Measurements from ENCODE around the gene ZNF592.

ZNF592 gene

GRCh38 chr15:84737005-84737404 lies 11.4 kb upstream of the ZNF592 start:
- H3K9me3 Mint-ChIP-seq: no peaks in the 10 kb centered on the region
- H3K27me3 Mint-ChIP-seq (ENCODE audit: low read depth): peaks cover 5% of the 10 kb centered on the region
- no peak for TF ChIP-seq CTCF (IDR thresholded peaks at IDR 0.05; ENCODE audit: unreplicated experiment in 3 of 3)
- no peak overlapping the region for H3K4me3 Mint-ChIP-seq
- peak overlapping the region in 1 of 3 experiments; percentile 45 for H3K27ac Mint-ChIP-seq
- H3K36me3 Mint-ChIP-seq (ENCODE audit: low read depth): no peaks in the 10 kb centered on the region
- peaks cover 20% of the 10 kb centered on the region for H3K4me1 Mint-ChIP-seq

GRCh38 chr15:84740691-84741090 lies 7.7 kb upstream of the ZNF592 start:
- no peak for TF ChIP-seq CTCF (IDR thresholded peaks at IDR 0.05; ENCODE audit: unreplicated experiment in 3 of 3)
- H3K27ac Mint-ChIP-seq: no peak overlapping the region
- no peaks in the 10 kb centered on the region for H3K9me3 Mint-ChIP-seq
- H3K4me1 Mint-ChIP-seq: peaks cover 11% of the 10 kb centered on the region
- H3K27me3 Mint-ChIP-seq (ENCODE audit: low read depth): no peaks in the 10 kb centered on the region
- no peaks in the 10 kb centered on the region for H3K36me3 Mint-ChIP-seq (ENCODE audit: low read depth)
- no peak overlapping the region for H3K4me3 Mint-ChIP-seq

GRCh38 chr15:84741121-84741520 lies 7.3 kb upstream of the ZNF592 start:
- Mint-ChIP-seq H3K9me3 (no peaks in the 10 kb centered on the region), H3K4me3 (no peak overlapping the region), H3K36me3 (ENCODE audit: low read depth) (no peaks in the 10 kb centered on the region), H3K27ac (no peak overlapping the region), H3K27me3 (ENCODE audit: low read depth) (no peaks in the 10 kb centered on the region), H3K4me1 (peaks cover 12% of the 10 kb centered on the region)
- TF ChIP-seq CTCF (IDR thresholded peaks at IDR 0.05; ENCODE audit: unreplicated experiment in 3 of 3): no peak

GRCh38 chr15:84747416-84748273 lies 747 bp upstream of the ZNF592 start:
- peak overlapping the region; percentile 94 to 96 (median 96) for H3K4me3 Mint-ChIP-seq
- no peaks in the 10 kb centered on the region for H3K36me3 Mint-ChIP-seq (ENCODE audit: low read depth)

GRCh38 chr15:84749111-84749991 lies 959 bp downstream of the ZNF592 start:
- Mint-ChIP-seq H3K4me3 (peak overlapping the region; percentile 96 to 98 (median 97)), H3K4me1 (peaks cover 53% of the 10 kb centered on the region), H3K27ac (peak overlapping the region; percentile 97 to 99 (median 98)), H3K27me3 (ENCODE audit: low read depth) (no peaks in the 10 kb centered on the region), H3K9me3 (no peaks in the 10 kb centered on the region), H3K36me3 (ENCODE audit: low read depth) (peaks cover 4% of the 10 kb centered on the region)
- no peak for TF ChIP-seq CTCF (IDR thresholded peaks at IDR 0.05; ENCODE audit: unreplicated experiment in 3 of 3)

More at GRCh38 chr15:84747416-84748273, 747 bp upstream of the ZNF592 start:
- Mint-ChIP-seq H3K4me1 (peaks cover 50% of the 10 kb centered on the region), H3K9me3 (no peaks in the 10 kb centered on the region), H3K27me3 (ENCODE audit: low read depth) (no peaks in the 10 kb centered on the region), H3K27ac (peak overlapping the region; percentile 98 to 100 (median 99))
- TF ChIP-seq CTCF (IDR thresholded peaks at IDR 0.05; ENCODE audit: unreplicated experiment in 3 of 3): no peak

All from nephron (organoid).